ENCODE results near the gene ZC3H4. TPM values are rescaled to one million over a fixed set of nuclear protein-coding genes. Genes with fewer than 3 reads are reported as not detected.
"Not testable (repeated sequence)": the region's sequence is repeated elsewhere in the genome, so short reads cannot be mapped to it uniquely, and the experiment has no call there.

Gene ZC3H4
- total and polyA plus RNA-seq, 2 of the 8 experiments (the other 6 are each of a cell fraction or from before 2014, with no cell fraction given), result 6.6 to 92.0 TPM

- H2BK20ac ChIP-seq (ENCODE audit: low read length); DNase-seq (ENCODE audit: low read depth in 1 of 2, low spot score in 2 of 2); H2BK120ac ChIP-seq (replicated peaks; ENCODE audit: low read depth, low read length); H3K4ac ChIP-seq (replicated peaks; ENCODE audit: insufficient read length, low read depth, low read length); H3K4me1 ChIP-seq (replicated peaks in 1 of 4; ENCODE audit: control insufficient read depth in 3 of 4, insufficient read depth in 4 of 4, low read length in 3 of 4); H3K4me2 ChIP-seq (ENCODE audit: insufficient read depth in 1 of 2, low read depth in 2 of 2, low read length in 2 of 2); H2BK12ac ChIP-seq (ENCODE audit: low read depth, low read length); H3K27ac ChIP-seq (ENCODE audit: low read depth, low read length); H3K18ac ChIP-seq (ENCODE audit: extremely low read depth, low read length); H3K4me3 ChIP-seq (ENCODE audit: extremely low read depth in 1 of 4, insufficient read depth in 2 of 4, low read depth in 3 of 4, low read length in 4 of 4); H2BK15ac ChIP-seq (ENCODE audit: low read length); H3K23ac ChIP-seq (ENCODE audit: insufficient read length); H2AK5ac ChIP-seq (ENCODE audit: low read depth, low read length); H3K9me3 ChIP-seq (ENCODE audit: insufficient read depth in 2 of 2, low read depth in 1 of 2, low read length in 1 of 2); H3K23me2 ChIP-seq (ENCODE audit: low read depth, low read length); H4K8ac ChIP-seq (ENCODE audit: extremely low read depth, insufficient read depth, low read length); H3K27me3 ChIP-seq (replicated peaks in 1 of 4; ENCODE audit: control insufficient read depth in 3 of 4, extremely low read depth in 1 of 4, insufficient read depth in 3 of 4, low read length in 3 of 4); H3K56ac ChIP-seq (replicated peaks; ENCODE audit: insufficient read length, low read depth, low read length); H4K91ac ChIP-seq (replicated peaks; ENCODE audit: insufficient read length, low read length); H3K14ac ChIP-seq (ENCODE audit: insufficient read length); H2BK5ac ChIP-seq (ENCODE audit: low read depth, low read length); H4K5ac ChIP-seq (ENCODE audit: insufficient read length, low read depth, low read length); H3K9ac ChIP-seq (replicated peaks in 1 of 4; ENCODE audit: extremely low read depth in 1 of 4, low read depth in 3 of 4, low read length in 3 of 4); FAIRE-seq; H3K79me1 ChIP-seq (ENCODE audit: low read depth, low read length); H2AFZ ChIP-seq (ENCODE audit: low read length): not testable (repeated sequence)
- peak; percentile 56; the same call in 1 of the 2 replicates for TF ChIP-seq JUND (IDR thresholded peaks at IDR 0.05; ENCODE audit: low read length)
- POLR2A ChIA-PET (ENCODE audit: partially characterized antibody), result interaction anchor here (0.8 to 13.9 kb wide), 4 partner anchors 10 to 49 kb away, joined by 3 to 98 read pairs (median 10); partner anchors contain the start of gene SAE1
- CTCF ChIA-PET (ENCODE audit: partially characterized antibody), result interaction anchor here (1.3 to 1.6 kb wide), 3 partner anchors 10 to 70 kb away, joined by 3 to 8 read pairs (median 3); no protein-coding TSS in a partner anchor
- Histone ChIP-seq H4K20me1 (replicated peaks in 1 of 2; ENCODE audit: control insufficient read depth in 1 of 2, insufficient read depth in 2 of 2, low read length in 2 of 2) (peaks cover 23 to 35% of the 10 kb centered on the region in 2 experiments), H3K79me2 (ENCODE audit: control insufficient read depth in 1 of 2, insufficient read depth in 2 of 2, low read length in 2 of 2) (peaks cover 50 to 95% of the 10 kb centered on the region in 2 experiments), H3K36me3 (ENCODE audit: control insufficient read depth in 2 of 4, insufficient read depth in 4 of 4, low read length in 3 of 4) (peaks cover 16 to 41% (median 29%) of the 10 kb centered on the region in 4 experiments; a peak in 7 of 8 replicates)
- WGBS, 2 experiments (ENCODE audit: extremely low coverage in 1 of 2, insufficient coverage in 1 of 2, insufficient read length in 1 of 2, insufficient replicate concordance in 2 of 2, low coverage in 1 of 2, low lambda C conversion rate in 2 of 2, missing lambda C conversion rate in 1 of 2), result 71% methylated on average over 7 of the region's 7 CpGs; no CpG with 5 or more reads in 1 of the 2 experiments
These were observed 27.7 kb upstream of the ZC3H4 start for GRCh38 chr19:47141252-47141651.
